Spinal cord (tissue), 10 donors: ENCODE data around the gene UMODL1. TPM values are rescaled to one million over a fixed set of nuclear protein-coding genes. Genes with fewer than 3 reads are reported as not detected.

Experiments
- DNase-seq, 6 donors: peaks; one replicate each; pipeline versions ENCODE4 v3.0.0 to v3.0.0-alpha.2; 2013 to 2015; ENCODE audit warnings: low spot score in 6 of 6, low read depth in 4 of 6
- H3K27ac ChIP-seq: one replicate; pipeline ENCODE4 v1.5.1; 2013; ENCODE audit warnings: low read depth, low read length, control low read depth
- H3K27me3 ChIP-seq: one replicate; pipeline ENCODE4 v1.6.1; 2013; ENCODE audit warnings: low read length; ENCODE audit not compliant: control insufficient read depth, insufficient read depth
- H3K36me3 ChIP-seq: one replicate; pipeline ENCODE4 v1.6.1; 2013; ENCODE audit warnings: low read length; ENCODE audit not compliant: control insufficient read depth, insufficient read depth
- H3K4me1 ChIP-seq: one replicate; pipeline ENCODE4 v1.6.1; 2013; ENCODE audit warnings: low read length; ENCODE audit not compliant: control insufficient read depth, insufficient read depth
- H3K4me3 ChIP-seq: one replicate; pipeline ENCODE4 v1.5.1; 2013; ENCODE audit warnings: low read depth, low read length, control low read depth
- H3K9me3 ChIP-seq: one replicate; pipeline ENCODE4 v1.6.1; 2013; ENCODE audit warnings: low read length; ENCODE audit not compliant: control insufficient read depth, insufficient read depth
- whole genome bisulfite sequencing: methylation state at CpG from one replicate; pipeline ENCODE4 v1.1.5; 2013; ENCODE audit warnings: missing lambda C conversion rate; ENCODE audit not compliant: insufficient coverage; 5-methylcytosine and 5-hydroxymethylcytosine counted together
- polyA plus RNA-seq, 2 donors: library from polyadenylated mRNA; unstranded; fragments of 120-200 nt; gene quantifications; one replicate each; pipeline ENCODE4 v1.2.1, GENCODE V29; 2013; ENCODE audit not compliant: insufficient read length in 2 of 2
- total RNA-seq, 2 donors: library from RNA; depleted of rRNA in 1 of 2; stranded (reverse); fragments of 120-200 nt in 1 of 2; fragments of >200 nt in 1 of 2; gene quantifications; one replicate each; pipeline versions ENCODE4 v1.2.3 to v1.2.4, GENCODE V29; 2013 to 2014
- donor health status: healthy.

UMODL1 gene
- total and polyA plus RNA-seq, 4 donors, result 0.11 to 0.21 (median 0.17) TPM; not detected in 1

DNA sequence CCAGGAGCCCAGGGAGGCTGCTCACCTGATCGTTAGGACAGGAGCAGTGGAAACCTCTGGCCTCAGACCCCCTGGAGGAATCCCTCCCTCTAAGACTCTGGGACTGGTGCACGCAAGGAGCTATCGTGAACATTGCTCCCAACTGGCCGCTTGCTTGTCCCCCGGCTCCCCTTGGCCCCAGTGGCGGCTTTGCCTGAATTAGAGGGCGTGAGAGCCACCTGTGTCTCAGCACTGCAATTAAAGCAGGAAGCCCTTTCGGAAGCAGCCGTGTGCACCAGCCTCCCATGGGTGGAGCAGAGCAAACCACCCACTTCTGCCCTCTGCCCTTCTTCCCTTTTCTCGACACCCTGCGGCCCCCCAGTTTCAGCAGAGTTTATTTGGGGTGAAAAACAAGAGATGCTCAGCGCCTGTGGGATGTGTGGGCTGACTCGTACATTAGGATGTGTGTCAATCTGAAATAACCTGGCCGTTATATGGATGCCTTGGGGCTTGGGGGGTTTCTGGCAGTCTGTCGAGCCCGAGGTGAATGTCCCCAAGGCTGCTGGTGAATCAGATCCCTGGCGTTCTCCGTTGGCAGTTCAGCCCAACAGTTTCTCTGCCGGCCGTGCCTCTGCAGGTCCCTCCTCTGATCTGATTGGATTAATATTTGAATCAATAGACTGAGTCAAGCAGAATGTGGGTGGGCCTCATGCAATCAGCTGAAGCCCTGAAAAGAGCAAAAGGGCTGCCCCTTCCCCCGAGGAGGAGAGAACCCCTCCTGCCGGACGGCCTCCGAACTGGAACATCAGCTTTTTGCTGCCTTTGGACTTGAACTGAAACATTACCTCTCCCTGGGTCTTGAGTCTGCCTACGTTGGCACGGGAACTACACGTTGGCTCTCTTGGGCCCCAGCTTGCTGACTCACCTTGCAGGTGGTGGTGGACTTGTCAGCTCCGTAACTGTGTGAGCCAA lies 7.3 kb upstream of the UMODL1 start:
- no peaks in the 10 kb centered on the region for H3K36me3 ChIP-seq
- no peaks in the 10 kb centered on the region for H3K9me3 ChIP-seq
- H3K27me3 ChIP-seq, result no peaks in the 10 kb centered on the region
- WGBS, result 70% methylated on average over 21 of the region's 28 CpGs
- DNase-seq, result no peak
- no peak overlapping the region for H3K4me3 ChIP-seq
- H3K4me1 ChIP-seq, result peaks cover 30% of the 10 kb centered on the region
- H3K27ac ChIP-seq, result no peak overlapping the region

DNA sequence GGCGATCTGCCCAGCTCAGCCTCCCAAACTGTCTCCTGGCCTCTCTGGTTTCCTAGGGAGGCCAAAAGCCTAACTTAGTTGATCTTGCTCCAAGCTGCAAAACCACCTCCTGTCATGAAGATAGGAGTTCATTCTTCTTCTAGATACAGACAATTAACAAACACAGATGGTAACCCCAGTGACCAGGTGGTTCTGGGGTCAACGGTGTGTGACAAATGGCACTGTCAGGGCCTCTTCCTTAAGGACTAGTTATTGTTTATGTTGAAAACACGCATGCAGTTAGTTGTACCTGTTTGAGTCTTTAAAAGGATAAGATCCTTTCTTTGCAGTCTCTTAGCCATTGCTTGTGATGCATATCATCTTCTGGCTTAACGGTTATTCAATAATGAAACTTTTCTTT lies 4.6 kb upstream of the UMODL1 start:
- H3K27me3 ChIP-seq, result no peaks in the 10 kb centered on the region
- no peak overlapping the region for H3K4me3 ChIP-seq
- no peaks in the 10 kb centered on the region for H3K36me3 ChIP-seq
- H3K4me1 ChIP-seq, result peaks cover 24% of the 10 kb centered on the region
- H3K9me3 ChIP-seq, result no peaks in the 10 kb centered on the region
- H3K27ac ChIP-seq, result no peak overlapping the region
- WGBS, result 71% methylated on average over 2 of the region's 4 CpGs
- DNase-seq, result no peak

DNA sequence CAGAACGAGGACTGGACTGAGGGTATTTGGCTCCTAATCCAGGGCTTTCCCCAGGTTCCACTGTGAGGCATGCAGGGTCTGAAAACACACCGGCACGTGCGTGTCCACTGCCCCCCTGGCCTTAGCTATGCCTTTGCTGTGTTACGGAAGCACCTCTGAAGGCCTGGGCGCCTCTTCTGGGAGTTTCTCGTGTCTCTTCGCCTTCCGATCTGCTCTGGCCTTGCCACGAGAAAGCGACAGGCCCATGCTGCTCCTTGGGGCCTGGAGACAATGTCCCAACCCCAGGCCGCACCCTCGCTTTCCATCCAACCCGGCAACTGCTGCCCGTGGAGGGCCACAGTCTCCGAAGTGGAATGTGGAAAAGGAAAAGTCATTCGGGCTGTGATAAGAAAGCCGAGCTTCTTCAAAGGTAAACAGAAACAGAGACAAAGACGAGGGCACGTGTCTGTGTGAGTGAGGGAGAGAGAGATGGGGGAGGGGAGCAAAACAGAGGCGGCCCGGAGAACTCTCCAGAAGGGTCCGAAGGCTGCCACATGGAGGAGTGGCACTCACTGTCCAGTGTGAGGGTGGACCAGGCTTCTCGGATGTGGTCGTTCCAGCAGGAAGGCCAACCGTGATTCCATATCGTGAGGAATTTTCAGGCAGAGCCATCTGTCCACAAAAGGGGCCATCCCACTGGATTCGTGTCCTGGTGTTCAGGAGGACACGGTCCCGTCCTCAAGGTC lies 3.4 kb upstream of the UMODL1 start:
- Histone ChIP-seq H3K36me3 (no peaks in the 10 kb centered on the region), H3K4me3 (no peak overlapping the region), H3K27ac (no peak overlapping the region), H3K4me1 (peaks cover 13% of the 10 kb centered on the region), H3K9me3 (no peaks in the 10 kb centered on the region), H3K27me3 (no peaks in the 10 kb centered on the region)
- no peak for DNase-seq
- WGBS, result 79% methylated on average over 27 of the region's 30 CpGs

DNA sequence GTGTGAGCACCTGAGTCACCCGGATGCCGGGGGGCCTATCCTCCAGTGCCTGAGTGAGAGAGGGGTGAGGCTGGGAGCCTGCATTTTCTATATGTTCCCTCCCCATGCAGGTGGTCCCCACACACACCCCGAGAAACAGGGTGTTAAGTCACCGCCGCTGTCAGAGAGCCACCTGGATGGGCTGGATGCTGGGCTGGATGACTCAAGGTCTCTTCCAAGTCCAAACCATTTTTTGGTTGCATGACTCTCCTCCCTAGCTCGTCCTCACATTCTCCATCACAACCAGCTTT lies 2.9 kb upstream of the UMODL1 start:
- Histone ChIP-seq H3K4me3 (no peak overlapping the region), H3K27me3 (no peaks in the 10 kb centered on the region), H3K27ac (no peak overlapping the region), H3K36me3 (no peaks in the 10 kb centered on the region), H3K9me3 (no peaks in the 10 kb centered on the region), H3K4me1 (peaks cover 8% of the 10 kb centered on the region)
- no peak for DNase-seq
- 97% methylated on average over 4 of the region's 6 CpGs for WGBS

DNA sequence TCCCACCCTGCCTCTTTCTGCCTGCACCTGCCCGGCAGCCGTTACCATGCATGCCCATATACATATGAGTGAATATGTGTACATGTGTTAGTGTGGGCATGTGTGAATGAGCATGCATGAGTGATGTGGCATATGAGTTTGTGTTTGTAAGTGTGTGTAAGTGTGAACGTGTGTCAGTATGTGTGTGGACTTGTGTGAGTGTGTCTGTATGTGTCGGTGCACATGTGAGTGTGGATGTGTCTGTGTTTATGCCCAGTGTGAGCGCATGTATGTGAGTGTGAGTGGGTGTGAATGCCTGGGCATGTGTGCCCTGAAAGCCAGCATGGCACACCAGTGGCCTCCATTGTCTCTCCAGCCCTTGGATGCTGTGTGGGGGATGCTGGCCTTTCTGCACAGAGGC lies 2.5 kb upstream of the UMODL1 start:
- DNase-seq, result no peak
- Histone ChIP-seq H3K27me3 (no peaks in the 10 kb centered on the region), H3K4me3 (no peak overlapping the region), H3K9me3 (no peaks in the 10 kb centered on the region), H3K4me1 (peaks cover 4% of the 10 kb centered on the region), H3K36me3 (no peaks in the 10 kb centered on the region), H3K27ac (no peak overlapping the region)
- 99% methylated on average over 5 of the region's 5 CpGs for WGBS

DNA sequence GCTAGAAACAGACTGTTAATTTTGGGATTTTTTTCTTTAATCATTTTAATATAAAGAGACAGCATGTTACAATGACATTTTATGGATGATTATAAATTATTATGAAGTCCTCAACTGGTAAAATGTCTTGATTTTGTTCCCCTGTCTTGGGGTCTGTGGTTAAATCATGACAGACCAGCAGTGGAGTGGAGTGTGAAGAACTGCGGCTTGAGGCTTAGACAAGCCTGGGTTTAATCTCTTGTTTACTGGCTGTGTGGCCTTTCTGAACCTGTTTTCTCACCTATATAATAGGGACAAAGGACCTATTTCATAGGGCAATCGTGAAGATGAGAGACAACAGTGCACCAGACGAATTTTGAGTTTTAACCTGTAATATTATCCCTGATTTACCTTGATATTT lies 1.8 kb upstream of the UMODL1 start:
- no peak for DNase-seq
- H3K36me3 ChIP-seq, result no peaks in the 10 kb centered on the region
- no peaks in the 10 kb centered on the region for H3K4me1 ChIP-seq
- H3K27ac ChIP-seq, result no peak overlapping the region
- no peak overlapping the region for H3K4me3 ChIP-seq
- H3K9me3 ChIP-seq, result no peaks in the 10 kb centered on the region
- H3K27me3 ChIP-seq, result no peaks in the 10 kb centered on the region
- no CpG with 5 or more reads among the region's 3 CpGs for WGBS

DNA sequence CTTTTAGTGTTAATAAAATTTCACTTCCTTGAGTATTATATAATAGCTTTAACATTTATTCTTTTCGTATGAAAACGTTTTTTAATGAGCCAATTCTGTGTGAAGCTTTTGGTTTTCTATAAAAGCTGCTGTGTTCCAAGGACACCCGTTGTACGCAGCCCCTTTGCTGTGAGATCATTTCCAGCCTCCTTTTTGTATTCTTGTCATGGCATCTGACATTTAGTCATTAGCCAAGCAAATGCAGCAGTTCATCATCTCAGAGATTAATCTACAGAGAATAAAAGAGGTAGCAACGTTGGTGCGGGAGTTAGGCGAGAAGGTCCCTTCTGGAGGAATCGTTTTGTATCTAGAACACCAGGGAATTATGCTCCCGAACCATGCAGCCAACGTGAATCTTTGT lies 1.3 kb upstream of the UMODL1 start:
- peak in 1 of 6 donors; percentile 62 for DNase-seq
- Histone ChIP-seq H3K27me3 (no peaks in the 10 kb centered on the region), H3K4me1 (no peaks in the 10 kb centered on the region), H3K9me3 (no peaks in the 10 kb centered on the region), H3K27ac (no peak overlapping the region), H3K36me3 (no peaks in the 10 kb centered on the region), H3K4me3 (no peak overlapping the region)
- WGBS, result 10% methylated on average over 5 of the region's 10 CpGs

DNA sequence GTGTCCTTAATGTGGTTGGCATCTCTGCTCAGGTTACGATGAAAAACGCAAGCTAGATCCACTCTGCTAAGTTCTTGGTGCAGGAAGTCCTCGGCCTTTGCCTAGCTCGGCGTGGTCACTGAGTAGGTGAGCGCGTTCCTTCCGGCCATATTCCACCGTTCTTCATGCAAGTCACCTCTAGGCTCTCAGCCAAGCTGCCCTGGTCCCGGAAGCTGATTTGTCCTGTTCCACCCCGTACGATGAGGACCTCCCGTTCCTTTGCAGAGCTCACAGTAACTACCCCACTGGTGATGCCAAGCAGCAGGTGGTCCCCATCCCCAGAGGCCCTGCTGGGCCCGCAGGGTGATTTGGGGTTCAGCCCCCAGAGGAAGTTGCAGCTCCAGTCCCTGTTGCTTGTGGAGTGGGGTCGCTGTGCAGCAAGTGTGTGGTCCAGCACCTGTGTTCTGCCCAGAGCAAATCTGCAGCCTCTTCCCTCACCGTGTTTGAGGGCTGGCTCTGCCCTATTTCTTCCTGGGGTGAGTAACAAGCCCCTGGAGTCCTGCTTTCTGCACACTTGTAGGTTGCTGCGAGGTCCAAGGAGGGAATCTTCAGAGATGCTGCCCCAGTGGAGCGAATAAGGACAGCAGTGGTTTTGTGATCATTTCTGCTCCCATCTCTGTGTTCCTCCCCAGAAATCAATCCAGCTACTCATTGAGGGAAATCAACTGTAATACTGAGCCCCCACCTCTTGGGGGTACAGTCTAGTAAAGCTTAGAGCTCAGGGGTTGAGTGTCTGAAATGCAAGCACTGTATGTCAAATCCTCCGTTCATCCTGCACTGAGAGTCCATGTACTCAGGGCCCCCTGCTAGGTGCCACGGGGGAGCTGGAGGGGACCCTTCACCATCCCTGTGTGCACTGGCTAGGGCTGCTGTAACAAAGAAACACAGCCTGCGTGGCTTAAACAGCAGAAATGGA lies 2.3 kb downstream of the UMODL1 start:
- H3K4me3 ChIP-seq, result no peak overlapping the region
- WGBS, result 88% methylated on average over 20 of the region's 21 CpGs
- peaks cover 15% of the 10 kb centered on the region for H3K4me1 ChIP-seq
- no peak for DNase-seq
- H3K36me3 ChIP-seq, result no peaks in the 10 kb centered on the region
- H3K27me3 ChIP-seq, result no peaks in the 10 kb centered on the region
- H3K9me3 ChIP-seq, result no peaks in the 10 kb centered on the region
- H3K27ac ChIP-seq, result no peak overlapping the region

DNA sequence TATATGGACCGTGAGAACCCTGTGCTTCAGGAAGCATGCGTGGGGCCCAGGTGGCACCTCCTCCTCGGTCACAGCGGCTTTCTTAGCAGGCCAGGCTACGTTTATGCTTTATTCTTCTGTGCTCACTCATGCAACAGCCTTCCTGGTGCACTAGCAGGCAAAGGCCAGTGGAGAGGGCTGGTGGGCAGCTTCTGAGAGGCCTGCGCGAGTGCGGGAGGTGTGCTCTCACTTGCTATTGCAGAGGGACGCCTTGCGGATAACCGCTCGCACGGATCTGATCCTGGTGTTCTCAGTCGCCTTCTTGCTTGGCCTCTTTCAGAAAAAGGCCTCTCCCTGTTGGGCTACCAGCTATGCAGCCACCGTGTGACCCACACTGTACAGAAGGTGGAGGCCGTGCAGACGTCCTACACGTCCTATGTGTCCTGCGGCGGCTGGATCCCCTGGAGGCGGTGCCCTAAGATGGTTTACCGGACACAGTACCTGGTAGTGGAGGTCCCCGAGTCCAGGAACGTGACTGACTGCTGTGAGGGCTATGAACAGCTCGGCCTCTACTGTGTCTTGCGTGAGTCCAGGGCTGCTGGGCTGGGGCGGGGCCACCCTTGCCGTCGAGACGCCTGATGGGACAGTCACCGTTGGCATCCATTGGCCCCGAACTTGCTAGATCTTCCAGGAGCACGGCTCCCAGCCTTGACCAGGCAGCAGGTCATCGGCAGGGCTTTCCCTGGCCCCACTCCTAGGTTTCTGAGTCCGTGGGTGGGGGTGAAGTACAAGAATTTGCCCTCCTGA lies 4.8 kb downstream of the UMODL1 start:
- Histone ChIP-seq H3K36me3 (no peaks in the 10 kb centered on the region), H3K4me3 (no peak overlapping the region), H3K27ac (peak overlapping the region; percentile 15), H3K9me3 (no peaks in the 10 kb centered on the region), H3K27me3 (no peaks in the 10 kb centered on the region), H3K4me1 (peaks cover 31% of the 10 kb centered on the region)
- DNase-seq, result no peak
- 92% methylated on average over 35 of the region's 35 CpGs for WGBS
